T-helper 9 cell (primary cell): ENCODE measurements around the gene SYN1.
A peak's percentile ranks its signal among the peaks of the same experiment; 100 is the strongest.
"Not testable (repeated sequence)": the region's sequence is repeated elsewhere in the genome, so short reads cannot be mapped to it uniquely, and the experiment has no call there.

Experiments
- DNase-seq: peaks from one replicate; pipeline ENCODE4 v3.0.0-alpha.2; 2020

The SYN1 gene

DNA sequence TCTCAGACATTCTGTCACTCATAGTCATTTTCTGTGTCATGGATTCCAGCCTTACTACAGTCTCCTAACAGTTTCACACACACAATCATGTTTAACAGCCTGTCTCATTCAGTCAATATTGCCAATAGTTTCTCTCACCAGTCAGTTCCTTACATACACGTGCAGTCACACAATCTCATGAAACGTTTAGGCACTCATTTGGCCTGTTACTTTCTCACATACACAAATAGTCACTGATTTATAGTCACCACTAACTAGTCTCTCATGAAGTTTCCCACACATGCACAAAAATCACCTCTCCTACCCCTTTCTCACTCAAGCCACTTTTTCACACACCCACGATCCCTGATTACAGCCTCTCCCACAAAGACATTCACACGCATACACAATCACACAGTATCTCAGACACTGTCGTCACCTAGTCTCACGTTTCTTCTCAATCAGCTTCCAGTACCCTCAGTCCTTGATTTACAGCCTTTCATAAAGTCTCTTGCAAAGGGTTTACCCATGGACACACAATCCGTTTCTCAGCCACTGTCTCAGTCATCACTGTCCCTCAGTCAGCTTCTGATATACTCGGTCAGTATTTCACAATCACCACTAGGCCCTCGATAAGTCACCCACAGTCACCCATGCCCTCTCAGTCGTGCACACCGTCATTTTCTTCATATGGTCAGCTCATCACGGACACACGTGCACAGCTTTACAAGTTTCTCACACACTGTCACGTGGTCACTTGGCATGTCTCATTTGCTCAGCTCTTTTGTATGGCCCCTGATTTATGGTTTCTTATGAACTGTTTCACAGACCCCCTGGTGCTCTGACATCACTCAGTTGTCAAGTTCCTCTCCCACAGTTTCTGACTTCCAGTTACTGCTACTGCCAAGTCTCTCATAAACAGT lies 14.3 kb upstream of the SYN1 start:
- DNase-seq = no peak

GRCh38 chrX:47632666-47633065 lies 13.0 kb upstream of the SYN1 start:
- no peak for DNase-seq

GRCh38 chrX:47631676-47632075 lies 12.0 kb upstream of the SYN1 start:
- DNase-seq = no peak

GRCh38 chrX:47629419-47630200 lies 10.0 kb upstream of the SYN1 start, which contains the start of gene CFP:
Gene CFP (minus strand): TSS chrX:47629930. CDS start chrX:47629844, 86 bp downstream.
- DNase-seq = no peak

- DNase-seq = no peak
These were observed 9.3 kb upstream of the SYN1 start for GRCh38 chrX:47628982-47629381.

GRCh38 chrX:47625365-47625764 lies 5.7 kb upstream of the SYN1 start:
- no peak for DNase-seq

- peak; percentile 12 for DNase-seq
These were observed 3.9 kb upstream of the SYN1 start for GRCh38 chrX:47623540-47624027.

GRCh38 chrX:47621851-47622250 lies 2.2 kb upstream of the SYN1 start:
- DNase-seq = no peak

- no peak for DNase-seq
These were observed 637 bp upstream of the SYN1 start for GRCh38 chrX:47620303-47620685.

DNA sequence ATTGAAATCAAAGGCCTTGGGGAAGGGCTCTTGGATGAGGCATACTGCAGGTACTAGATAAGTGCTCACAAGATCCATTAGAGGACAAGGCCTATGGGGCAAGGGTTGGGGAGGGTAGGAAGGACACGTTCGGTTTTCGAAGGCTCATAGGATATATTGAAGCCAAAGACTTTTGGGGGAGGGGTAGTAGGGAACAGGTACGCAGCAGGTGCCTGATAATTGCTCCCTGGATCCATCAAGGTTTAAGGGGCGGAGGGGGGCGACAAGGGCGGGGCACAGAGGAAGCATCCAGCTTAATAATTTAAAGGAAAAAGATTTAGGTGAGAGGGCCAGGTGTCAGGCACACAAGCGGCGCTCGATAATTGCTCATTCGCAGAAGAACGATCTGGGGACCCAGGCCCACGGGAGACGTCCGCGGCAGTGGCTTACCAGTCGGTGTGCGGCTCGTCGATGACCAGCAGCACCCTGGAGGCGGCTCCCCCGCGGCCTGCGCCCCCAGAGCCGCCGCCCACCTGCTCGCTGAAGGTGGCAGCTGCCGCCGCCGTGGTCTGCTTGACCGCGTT lies 653 bp downstream of the SYN1 start:
- no peak for DNase-seq

- no peak for DNase-seq
These were observed 5.0 kb downstream of the SYN1 start for GRCh38 chrX:47614618-47615017.

- DNase-seq = no peak
These were observed 6.6 kb downstream of the SYN1 start for GRCh38 chrX:47613082-47613481.

- no peak for DNase-seq
These were observed 7.2 kb downstream of the SYN1 start for GRCh38 chrX:47612418-47612817.

DNA sequence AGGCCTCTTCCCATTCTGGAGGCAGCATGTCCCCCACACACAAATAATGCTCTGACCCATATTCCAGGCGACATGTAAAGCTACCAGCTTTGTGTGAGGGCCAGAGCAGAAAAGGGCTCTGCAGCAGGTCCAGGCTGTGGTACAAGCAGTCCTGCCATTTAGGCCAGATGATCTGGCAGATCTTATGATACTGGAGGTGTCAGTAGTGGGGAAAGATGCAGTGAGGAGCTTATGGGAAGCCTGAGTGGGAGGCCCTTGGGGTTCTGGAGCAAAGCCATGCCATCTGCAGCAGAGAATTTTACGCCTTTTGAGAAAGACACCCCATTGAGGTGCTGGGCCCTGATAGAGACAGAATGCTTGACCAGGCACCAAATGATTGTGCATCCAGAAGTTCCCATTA lies 7.7 kb downstream of the SYN1 start:
- no peak for DNase-seq

DNA sequence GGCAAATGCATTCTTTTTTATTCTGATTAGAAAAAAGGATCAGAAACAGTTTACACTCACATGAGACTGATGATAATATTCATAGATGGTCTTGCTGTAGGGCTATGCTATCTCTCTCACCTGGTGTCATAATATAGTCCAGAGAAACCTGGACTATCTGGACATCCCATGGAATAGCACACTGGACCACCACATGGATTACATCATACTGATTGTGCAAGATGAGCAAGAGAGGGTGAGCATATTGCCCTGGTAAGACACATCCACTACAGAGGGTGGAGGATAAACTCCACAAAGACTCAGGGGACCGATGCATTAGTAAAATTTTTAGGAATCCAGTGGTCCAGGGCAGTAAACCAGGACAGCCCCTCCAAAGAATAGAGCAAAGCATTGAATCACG lies 8.2 kb downstream of the SYN1 start:
- DNase-seq = no peak

GRCh38 chrX:47610511-47610910 lies 9.1 kb downstream of the SYN1 start:
- no peak for DNase-seq

DNA sequence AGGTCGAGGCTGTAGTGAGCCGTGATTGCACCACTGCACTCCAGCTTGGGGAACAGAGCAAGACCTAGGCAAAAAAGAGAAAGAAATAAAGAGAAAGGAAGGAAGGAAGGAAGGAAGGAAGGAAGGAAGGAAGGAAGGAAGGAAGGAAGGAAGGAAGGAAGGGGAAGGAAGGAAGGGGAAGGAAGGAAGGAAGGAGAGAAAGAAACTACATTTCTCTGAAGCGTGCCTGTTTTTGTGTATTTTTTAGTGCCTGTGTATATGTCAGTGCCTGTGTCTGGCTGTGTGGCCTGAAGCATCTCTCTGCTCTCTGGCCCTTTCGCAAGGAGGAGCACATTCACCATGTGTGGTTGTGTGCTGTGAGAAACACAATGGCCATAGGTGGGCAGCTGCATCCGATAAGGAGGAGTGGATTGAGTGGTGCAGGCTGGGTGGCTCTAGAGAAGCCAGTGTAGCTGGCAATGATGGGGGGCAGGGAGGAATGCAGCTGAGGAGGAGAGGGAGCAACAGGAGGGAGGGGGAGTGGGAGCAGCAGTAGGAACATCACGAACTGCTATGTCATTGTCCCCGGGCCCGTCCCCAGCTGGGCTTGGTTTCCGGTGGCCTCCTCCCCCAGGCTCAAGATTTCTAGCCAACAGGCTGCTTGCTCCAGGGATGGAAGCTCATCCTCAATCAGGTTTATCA lies 11.4 kb downstream of the SYN1 start:
- no peak for DNase-seq

- DNase-seq = no peak
These were observed 12.6 kb downstream of the SYN1 start for GRCh38 chrX:47607091-47607490.

GRCh38 chrX:47605024-47605423 lies 14.6 kb downstream of the SYN1 start:
- DNase-seq = no peak

DNA sequence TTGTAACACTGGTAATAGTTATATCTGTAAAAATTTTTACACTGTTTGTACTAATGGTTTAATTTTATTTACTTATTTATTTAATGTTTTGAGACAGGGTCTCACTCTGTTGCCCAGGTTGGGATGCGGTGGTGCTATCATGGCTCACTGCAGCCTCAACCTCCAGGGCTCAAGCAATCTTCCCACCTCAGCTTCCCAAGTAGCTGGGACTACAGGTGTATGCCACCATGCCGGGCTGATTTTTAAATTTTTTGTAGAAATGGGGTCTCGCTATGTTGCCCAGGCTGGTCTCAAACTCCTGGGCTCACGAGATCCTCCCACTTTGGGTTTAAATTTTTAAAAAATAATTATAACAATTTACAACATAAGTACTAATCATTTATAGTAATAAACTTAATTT lies 16.5 kb downstream of the SYN1 start:
- not testable (repeated sequence) for DNase-seq

DNA sequence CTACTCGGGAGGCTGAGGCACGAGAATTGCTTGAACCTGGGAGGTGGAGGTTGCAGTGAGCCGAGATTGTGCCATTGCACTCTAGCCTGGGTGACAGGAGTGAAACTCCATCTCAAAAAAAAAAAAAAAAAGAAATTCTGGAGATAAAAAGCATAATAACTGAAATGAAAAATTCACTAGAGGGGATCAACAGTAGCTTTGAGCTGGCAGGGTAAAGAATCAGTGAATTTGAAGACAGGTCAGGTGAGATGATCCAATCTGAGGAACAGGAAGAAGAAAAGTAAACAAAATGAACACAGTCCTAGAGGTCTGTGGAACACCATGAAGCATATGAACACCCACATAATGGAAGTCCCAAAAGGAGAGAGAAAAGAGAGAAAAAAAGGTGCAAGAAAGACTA lies 22.4 kb downstream of the SYN1 start:
- no peak for DNase-seq

GRCh38 chrX:47596256-47596655 lies 23.4 kb downstream of the SYN1 start:
- no peak for DNase-seq

DNA sequence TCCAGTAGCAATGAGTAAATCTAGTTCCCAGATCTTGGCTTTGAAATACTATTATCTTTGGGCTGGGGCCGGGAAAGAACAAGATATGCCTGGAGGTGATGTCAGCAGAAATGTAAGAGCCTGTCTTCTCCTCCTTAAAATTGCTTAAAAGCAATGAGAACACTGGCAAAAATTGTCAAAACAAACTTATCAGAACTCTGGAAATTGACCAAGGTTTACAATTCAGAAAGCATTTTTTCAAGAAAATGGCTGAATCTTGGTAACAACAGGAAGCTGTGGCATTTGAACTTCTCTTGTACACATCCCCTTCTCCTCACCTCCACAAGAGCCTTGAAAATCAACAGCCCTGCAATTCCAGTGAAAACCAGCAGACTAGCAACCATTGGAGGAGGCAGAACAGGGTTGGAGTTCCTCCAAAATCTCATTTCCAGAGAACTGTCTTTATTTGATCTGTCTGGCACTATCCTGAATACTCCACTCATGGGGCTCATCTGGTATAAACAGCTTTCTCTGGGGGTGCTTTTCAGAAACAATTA lies 23.9 kb downstream of the SYN1 start:
- DNase-seq = no peak
